Spinal cord (tissue), 10 donors: ENCODE measurements around the gene LAMC2. TPM values are rescaled to one million over a fixed set of nuclear protein-coding genes. Genes with fewer than 3 reads are reported as not detected.

Source experiments
- DNase-seq, 6 donors: peaks; one replicate each; pipeline versions ENCODE4 v3.0.0 to v3.0.0-alpha.2; 2013 to 2015; ENCODE audit warnings: low spot score in 6 of 6, low read depth in 4 of 6
- H3K27ac ChIP-seq: one replicate; pipeline ENCODE4 v1.5.1; 2013; ENCODE audit warnings: low read depth, low read length, control low read depth
- H3K27me3 ChIP-seq: one replicate; pipeline ENCODE4 v1.6.1; 2013; ENCODE audit warnings: low read length; ENCODE audit not compliant: control insufficient read depth, insufficient read depth
- H3K36me3 ChIP-seq: one replicate; pipeline ENCODE4 v1.6.1; 2013; ENCODE audit warnings: low read length; ENCODE audit not compliant: control insufficient read depth, insufficient read depth
- H3K4me1 ChIP-seq: one replicate; pipeline ENCODE4 v1.6.1; 2013; ENCODE audit warnings: low read length; ENCODE audit not compliant: control insufficient read depth, insufficient read depth
- H3K4me3 ChIP-seq: one replicate; pipeline ENCODE4 v1.5.1; 2013; ENCODE audit warnings: low read depth, low read length, control low read depth
- H3K9me3 ChIP-seq: one replicate; pipeline ENCODE4 v1.6.1; 2013; ENCODE audit warnings: low read length; ENCODE audit not compliant: control insufficient read depth, insufficient read depth
- WGBS: methylation state at CpG from one replicate; pipeline ENCODE4 v1.1.5; 2013; ENCODE audit warnings: missing lambda C conversion rate; ENCODE audit not compliant: insufficient coverage; 5-methylcytosine and 5-hydroxymethylcytosine counted together
- polyA plus RNA-seq, 2 donors: library from polyadenylated mRNA; unstranded; fragments of 120-200 nt; gene quantifications; one replicate each; pipeline ENCODE4 v1.2.1, GENCODE V29; 2013; ENCODE audit not compliant: insufficient read length in 2 of 2
- total RNA-seq, 2 donors: library from RNA; depleted of rRNA in 1 of 2; stranded (reverse); fragments of 120-200 nt in 1 of 2; fragments of >200 nt in 1 of 2; gene quantifications; one replicate each; pipeline versions ENCODE4 v1.2.3 to v1.2.4, GENCODE V29; 2013 to 2014
- donor health status: healthy.

LAMC2 gene
- total and polyA plus RNA-seq, 4 donors, result 0.61 to 1.8 (median 1.3) TPM

DNA sequence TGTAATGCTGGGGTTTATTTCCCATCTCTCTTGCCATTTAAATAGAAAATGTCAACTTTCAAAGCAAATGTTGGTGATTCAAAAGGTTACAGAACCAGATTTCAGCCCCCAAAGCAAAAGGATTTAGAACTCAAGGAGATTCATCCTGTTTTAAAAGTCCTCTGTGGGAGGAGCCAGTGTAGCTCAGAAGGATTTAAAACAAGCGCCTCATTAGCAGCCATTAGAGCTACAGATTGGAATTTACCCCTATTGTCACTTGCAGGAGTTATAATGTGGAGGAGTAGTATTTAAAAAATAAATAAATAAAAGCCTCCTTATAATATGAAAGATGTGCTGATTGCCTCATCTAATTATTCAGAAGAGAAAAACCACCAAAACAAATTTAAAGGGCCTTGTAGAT, 107.8 kb downstream of the LAMC2 start:
- no peak for DNase-seq
- no CpG with 5 or more reads among the region's 1 CpG for WGBS
- H3K27me3 ChIP-seq, result no peaks in the 10 kb centered on the region
- H3K36me3 ChIP-seq, result peaks cover 14% of the 10 kb centered on the region
- no peak overlapping the region for H3K4me3 ChIP-seq
- no peak overlapping the region for H3K27ac ChIP-seq
- H3K9me3 ChIP-seq, result no peaks in the 10 kb centered on the region
- peaks cover 17% of the 10 kb centered on the region for H3K4me1 ChIP-seq

Other genes with a start within 250 kb of the LAMC2 start
- gene SHCBP1L, start 233.1 kb upstream of the LAMC2 start, total RNA-seq, result under 1 TPM; 0.10 to 0.28 TPM
- under 1 TPM; 0.25 to 0.30 TPM for gene SHCBP1L, start 233.1 kb upstream of the LAMC2 start, polyA plus RNA-seq
- 100 to 1,000 TPM; 170 to 174 TPM for gene LAMC1, start 162.8 kb upstream of the LAMC2 start, total RNA-seq
- gene LAMC1, start 162.8 kb upstream of the LAMC2 start, polyA plus RNA-seq, result 10 to 100 TPM; 47.5 to 69.9 TPM
- 10 to 100 TPM; 20.8 to 35.3 TPM for gene NMNAT2, start 232.1 kb downstream of the LAMC2 start, total RNA-seq
- 10 to 100 TPM; 55.6 to 65.9 TPM for gene NMNAT2, start 232.1 kb downstream of the LAMC2 start, polyA plus RNA-seq